Aorta (tissue), 5 donors: ENCODE data around the gene TRMT61A. TPM values are rescaled to one million over a fixed set of nuclear protein-coding genes. Genes with fewer than 3 reads are reported as not detected.
"Not testable (repeated sequence)": the region's sequence is repeated elsewhere in the genome, so short reads cannot be mapped to it uniquely, and the experiment has no call there.

ENCODE experiments used
- ATAC-seq: fragments of 200-7000 bp; cut with Tn5 transposase; one replicate; pipeline ENCODE4 v1.9.1; 2022; ENCODE audit warnings: moderate library complexity; ENCODE audit not compliant: low FRiP score
- DNase-seq, 2 donors: peaks; one replicate each; pipeline ENCODE4 v3.0.0-alpha.2; 2020
- H3K27ac ChIP-seq, 2 donors: one replicate each; pipeline ENCODE4 v1.5.1; 2013; ENCODE audit warnings: low read length in 2 of 2, mild to moderate bottlenecking in 2 of 2, moderate library complexity in 2 of 2, control low read depth in 1 of 2, inconsistent platforms in 1 of 2, low read depth in 1 of 2
- H3K27me3 ChIP-seq, 2 donors: one replicate each; pipeline ENCODE4 v1.6.1; 2013; ENCODE audit warnings: control low read depth in 1 of 2, low read length in 1 of 2, mild to moderate bottlenecking in 1 of 2, moderate library complexity in 1 of 2; ENCODE audit not compliant: insufficient read depth in 2 of 2, control insufficient read depth in 1 of 2
- H3K36me3 ChIP-seq, 2 donors: one replicate each; pipeline ENCODE4 v1.6.1; 2013; ENCODE audit warnings: control low read depth in 1 of 2, low read length in 1 of 2, mild to moderate bottlenecking in 1 of 2; ENCODE audit not compliant: insufficient read depth in 2 of 2, control insufficient read depth in 1 of 2
- H3K4me1 ChIP-seq, 2 donors: one replicate each; pipeline ENCODE4 v1.6.1; 2013; ENCODE audit warnings: low read length in 2 of 2, control low read depth in 1 of 2, mild to moderate bottlenecking in 1 of 2, moderate library complexity in 1 of 2; ENCODE audit not compliant: insufficient read depth in 2 of 2, control insufficient read depth in 1 of 2
- H3K4me3 ChIP-seq, 2 donors: one replicate each; pipeline ENCODE4 v1.5.1; 2013; ENCODE audit warnings: low read length in 2 of 2, control low read depth in 1 of 2, mild to moderate bottlenecking in 1 of 2
- H3K9me3 ChIP-seq: one replicate; pipeline ENCODE4 v1.6.1; 2013; ENCODE audit warnings: mild to moderate bottlenecking, low read length; ENCODE audit not compliant: control insufficient read depth
- WGBS, 2 donors: extraction: QIAGEN DNeasy Blood & Tissue Kit; methylation state at CpG; one replicate each; pipeline ENCODE4 v1.1.7; 2013; 5-methylcytosine and 5-hydroxymethylcytosine counted together
- intact Hi-C, 2 donors: fragments of 100-400 bp; cut with DNase I; formaldehyde crosslinking; loops; one replicate each; pipeline versions ENCODE4 v1.14.2 to v1.15.0; 2022
- polyA plus RNA-seq, 2 donors: library from polyadenylated mRNA; stranded (reverse); fragments of 200-250 nt; gene quantifications; one replicate each; pipeline ENCODE4 v1.2.3, GENCODE V29; 2013
- total RNA-seq, 2 donors: library from RNA; stranded (reverse); fragmentation: NEBNext Ultra II Directional; extraction: Animal tissue kit (Norgen Biotek cat#: 25700); gene quantifications; one replicate each; pipeline ENCODE4 v1.2.1, GENCODE V29; 2021
- donor health status: healthy with polysubstance abuse.
- donor health status: Bipolar disorder and iron deficiency.
- donor health status: DM: no; HTN: no; CAD: no.
- donor health status: DM: no; HTN: no; CAD: no.
- donor health status: DM: yes; HTN: yes; CAD: no.

The TRMT61A gene
- total and polyA plus RNA-seq, 4 donors: 6.4 to 12.4 (median 11.6) TPM

DNA sequence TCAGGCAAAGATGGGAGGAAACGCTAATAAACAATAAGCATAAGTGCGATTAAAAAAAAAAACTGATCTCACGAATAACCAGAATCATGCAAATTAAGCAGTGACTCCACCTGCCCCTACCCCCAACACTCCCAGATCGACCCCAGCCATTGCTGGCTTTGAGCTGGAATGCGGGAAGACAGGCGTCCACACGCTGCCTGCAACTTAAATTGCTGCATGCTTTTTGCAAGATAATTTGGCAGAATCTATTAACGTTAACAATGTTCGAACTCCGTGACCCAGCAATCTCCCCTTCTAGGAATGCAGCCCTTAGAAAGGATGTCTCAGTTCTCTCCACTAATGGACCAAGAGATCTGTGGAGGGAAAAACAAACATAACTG lies 5.4 kb upstream of the TRMT61A start:
- H3K4me1 ChIP-seq: no peaks in the 10 kb centered on the region
- intact Hi-C loops: no loop called here

DNA sequence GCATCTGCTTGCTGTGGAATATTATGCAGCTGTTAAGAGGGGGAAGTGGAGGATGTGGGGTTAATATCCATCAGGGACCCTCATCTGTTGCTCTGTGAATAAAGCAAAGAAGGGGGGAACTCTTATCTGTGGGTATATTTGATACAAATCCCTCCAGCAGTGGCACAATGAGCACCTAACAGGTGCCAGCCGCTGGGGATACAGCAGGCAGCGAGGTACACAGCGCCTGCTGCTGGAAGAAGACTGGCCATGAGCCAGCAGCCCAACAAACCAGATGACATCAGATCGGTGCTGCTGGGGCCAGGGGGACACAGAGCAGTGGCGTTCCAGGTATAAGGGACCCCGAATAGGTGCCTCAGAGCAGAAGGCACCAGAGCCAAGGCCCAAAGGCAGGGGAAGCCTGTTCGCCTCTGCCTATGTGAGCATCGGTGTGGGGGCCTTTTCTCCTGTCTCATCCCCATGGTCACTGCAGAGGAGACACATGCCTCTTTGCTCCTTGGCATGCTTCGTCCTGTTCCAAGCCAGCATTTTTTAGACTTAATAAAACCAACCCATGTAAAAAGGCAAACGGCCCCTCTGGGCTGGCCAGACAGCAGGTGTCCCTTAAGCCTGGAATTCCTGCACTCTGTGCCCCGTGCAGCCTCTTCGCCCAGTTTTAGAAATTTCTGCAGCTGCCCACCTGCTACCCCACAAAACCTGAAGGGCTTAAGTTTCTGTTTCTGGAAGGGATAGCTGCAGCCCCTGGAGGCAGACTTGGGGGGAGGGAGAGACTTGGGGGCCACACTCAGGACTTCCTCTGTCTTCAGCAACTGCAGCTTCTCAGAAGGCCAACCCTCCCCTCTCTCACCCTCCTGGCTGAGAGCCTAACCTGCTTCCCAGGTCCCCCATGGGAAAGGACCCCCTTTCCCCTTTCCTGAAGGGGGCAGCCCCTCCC lies 4.7 kb upstream of the TRMT61A start:
- no peaks in the 10 kb centered on the region for H3K36me3 ChIP-seq
- no peak for ATAC-seq
- no peak overlapping the region for H3K27ac ChIP-seq
- no peak overlapping the region for H3K4me3 ChIP-seq
- 67 to 71% methylated on average over 11 to 12 of the region's 12 CpGs for WGBS, 2 donors
- no peaks in the 10 kb centered on the region for H3K27me3 ChIP-seq
- no peaks in the 10 kb centered on the region for H3K9me3 ChIP-seq
- DNase-seq: no peak
- no peaks in the 10 kb centered on the region for H3K4me1 ChIP-seq
- intact Hi-C loops: no loop called here

More for the DNA sequence above, 5.4 kb upstream of the TRMT61A start:
- DNase-seq: no peak
- no peaks in the 10 kb centered on the region for H3K27me3 ChIP-seq
- no peak overlapping the region for H3K4me3 ChIP-seq
- no peak overlapping the region for H3K27ac ChIP-seq
- 77% methylated on average over 10 of the region's 10 CpGs for WGBS, 2 donors
- H3K9me3 ChIP-seq: no peaks in the 10 kb centered on the region
- ATAC-seq: no peak
- H3K36me3 ChIP-seq: no peaks in the 10 kb centered on the region

DNA sequence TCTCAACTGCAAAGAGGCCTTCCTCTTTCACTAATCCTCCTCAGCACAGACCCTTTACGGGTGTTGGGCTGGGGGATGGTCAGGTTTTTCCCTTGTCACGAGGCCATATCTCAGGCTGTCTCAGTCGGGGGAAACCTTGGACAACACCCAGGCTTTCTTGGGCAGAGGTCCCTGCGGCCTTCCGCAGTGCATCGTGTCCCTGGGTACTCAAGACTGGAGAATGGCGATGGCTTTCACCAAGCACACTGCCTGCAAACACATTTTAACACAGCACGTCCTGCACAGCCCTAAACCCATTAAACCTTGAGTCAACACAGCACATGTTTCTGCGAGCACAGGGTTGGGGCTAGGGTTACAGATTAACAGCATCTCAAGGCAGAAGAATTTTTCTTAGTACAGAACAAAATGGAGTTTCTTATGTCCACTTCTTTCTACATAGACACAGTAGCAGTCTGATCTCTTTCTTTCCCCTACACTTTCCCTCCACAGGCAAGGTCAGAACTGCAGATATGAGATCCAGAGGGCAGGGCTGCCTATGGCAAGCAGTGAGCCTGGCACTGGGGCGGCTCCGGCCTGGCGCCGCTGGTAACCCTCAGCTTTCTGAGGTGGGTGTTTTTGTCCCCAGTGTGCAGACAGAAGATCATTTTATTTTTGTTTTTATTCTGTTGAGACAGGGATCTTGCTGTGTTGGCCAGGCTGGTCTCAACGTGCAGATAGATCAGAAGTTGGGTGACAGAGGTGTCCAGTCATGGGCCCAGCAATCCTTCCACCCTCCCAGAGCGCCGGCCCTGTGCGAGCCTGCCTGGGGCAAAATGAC lies 3.4 kb upstream of the TRMT61A start:
- 56% methylated on average over 17 of the region's 17 CpGs for WGBS, 2 donors
- H3K4me3 ChIP-seq, intact Hi-C loops, DNase-seq, H3K27ac ChIP-seq, H3K4me1 ChIP-seq, H3K36me3 ChIP-seq, H3K9me3 ChIP-seq, ATAC-seq, H3K27me3 ChIP-seq: not testable (repeated sequence)

DNA sequence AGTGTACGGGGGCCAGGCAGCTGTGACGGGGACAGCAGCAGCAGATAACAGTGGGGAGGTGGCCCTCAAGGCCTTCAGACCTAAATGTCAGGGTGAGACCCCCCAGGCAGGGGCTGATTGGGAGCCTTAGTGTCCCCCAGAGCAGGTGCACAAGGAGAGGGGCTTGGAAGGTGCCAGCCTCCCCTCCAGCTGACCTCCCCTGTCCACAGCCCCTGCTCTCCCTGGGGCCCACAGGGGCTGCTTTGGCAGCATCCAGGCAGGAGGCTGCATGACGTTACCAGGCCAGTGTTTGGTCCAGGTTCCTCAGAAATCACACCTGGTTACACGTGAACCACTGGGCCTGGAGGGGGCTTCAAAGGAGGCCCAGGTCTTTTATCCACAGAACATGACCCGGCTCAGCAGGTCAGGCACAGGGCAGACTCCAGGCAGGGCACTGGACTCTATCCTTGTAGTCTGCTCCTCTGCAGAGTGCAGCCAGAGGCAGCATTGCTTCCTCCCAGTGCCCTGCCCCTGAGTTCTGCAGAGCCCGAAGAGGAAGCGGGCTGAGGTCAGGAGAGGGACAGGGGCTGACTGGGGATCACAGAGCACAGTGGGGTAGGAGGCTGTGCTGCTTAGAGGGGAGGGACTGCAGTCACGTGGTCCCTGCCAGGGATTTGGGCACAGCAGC lies 2.6 kb upstream of the TRMT61A start:
- H3K36me3 ChIP-seq: no peaks in the 10 kb centered on the region
- no peaks in the 10 kb centered on the region for H3K27me3 ChIP-seq
- H3K27ac ChIP-seq: no peak overlapping the region
- H3K9me3 ChIP-seq: no peaks in the 10 kb centered on the region
- H3K4me3 ChIP-seq: no peak overlapping the region
- intact Hi-C loops: no loop called here
- DNase-seq: no peak
- no peaks in the 10 kb centered on the region for H3K4me1 ChIP-seq
- WGBS, 2 donors: 74 to 77% methylated on average over 8 of the region's 8 CpGs
- no peak for ATAC-seq

DNA sequence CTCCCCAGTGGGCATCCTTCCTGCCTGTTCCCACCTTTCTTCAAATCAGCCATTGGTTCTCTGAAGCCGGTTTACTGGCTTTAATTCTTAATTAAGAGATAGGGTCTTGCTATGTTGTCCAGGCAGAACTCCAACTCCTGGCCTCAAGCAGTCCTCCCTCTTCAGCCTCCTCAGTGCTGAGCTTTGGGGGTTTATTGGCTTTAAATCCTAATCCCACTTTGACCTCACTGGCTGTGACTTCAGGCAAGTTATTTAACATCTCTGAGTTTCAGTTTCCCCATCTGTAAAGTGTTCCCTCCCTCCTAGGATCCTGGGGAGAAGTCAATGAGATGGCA lies 2.1 kb upstream of the TRMT61A start:
- Histone ChIP-seq H3K4me1 (no peaks in the 10 kb centered on the region), H3K9me3 (no peaks in the 10 kb centered on the region), H3K27me3 (no peaks in the 10 kb centered on the region), H3K36me3 (no peaks in the 10 kb centered on the region), H3K27ac (no peak overlapping the region), H3K4me3 (no peak overlapping the region)
- intact Hi-C loops: no loop called here
- ATAC-seq: no peak
- WGBS, 2 donors: 88 to 91% methylated on average over 1 of the region's 1 CpG
- DNase-seq: no peak

DNA sequence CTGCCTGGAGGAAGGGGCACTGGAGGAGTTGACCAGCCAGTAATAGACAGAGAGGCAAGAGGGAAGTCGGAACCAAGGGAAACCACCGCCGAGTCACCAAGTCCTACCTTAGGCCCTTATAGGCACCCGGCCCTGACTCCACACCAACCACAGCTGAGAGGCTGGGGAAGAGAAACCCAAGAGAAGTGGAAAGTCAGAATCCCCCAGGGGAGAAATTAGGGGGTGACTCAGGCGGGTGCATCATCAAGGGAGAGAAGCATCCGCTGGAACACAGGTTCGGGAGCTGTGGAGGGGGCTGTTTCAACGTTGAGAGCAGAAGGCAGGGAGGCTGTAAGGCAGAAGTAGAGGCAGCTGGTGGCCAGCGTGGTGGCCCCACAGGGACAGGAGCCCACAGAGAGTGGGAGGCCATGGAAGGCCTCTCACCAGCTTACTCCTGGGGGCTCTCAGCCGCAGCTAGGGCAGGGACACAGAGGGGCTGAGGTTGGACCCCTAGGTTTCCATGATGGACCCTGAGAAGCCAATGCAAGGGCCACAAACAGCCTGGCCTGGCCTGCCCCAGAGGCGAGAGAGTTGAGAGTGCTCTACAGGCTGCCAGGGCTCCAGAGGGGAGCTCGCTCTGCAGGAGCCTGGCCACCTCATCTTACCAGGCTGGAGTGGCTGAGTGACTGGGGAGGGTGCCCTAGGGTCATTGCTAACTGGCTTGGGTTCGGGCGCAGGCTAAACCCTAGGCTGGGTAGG lies 1.4 kb upstream of the TRMT61A start:
- 85 to 91% methylated on average over 14 of the region's 14 CpGs for WGBS, 2 donors
- H3K27me3 ChIP-seq: no peaks in the 10 kb centered on the region
- no peak overlapping the region for H3K27ac ChIP-seq
- intact Hi-C loops: no loop called here
- no peak overlapping the region for H3K4me3 ChIP-seq
- DNase-seq (no peak), ATAC-seq (no peak)
- no peaks in the 10 kb centered on the region for H3K4me1 ChIP-seq
- no peaks in the 10 kb centered on the region for H3K9me3 ChIP-seq
- no peaks in the 10 kb centered on the region for H3K36me3 ChIP-seq

DNA sequence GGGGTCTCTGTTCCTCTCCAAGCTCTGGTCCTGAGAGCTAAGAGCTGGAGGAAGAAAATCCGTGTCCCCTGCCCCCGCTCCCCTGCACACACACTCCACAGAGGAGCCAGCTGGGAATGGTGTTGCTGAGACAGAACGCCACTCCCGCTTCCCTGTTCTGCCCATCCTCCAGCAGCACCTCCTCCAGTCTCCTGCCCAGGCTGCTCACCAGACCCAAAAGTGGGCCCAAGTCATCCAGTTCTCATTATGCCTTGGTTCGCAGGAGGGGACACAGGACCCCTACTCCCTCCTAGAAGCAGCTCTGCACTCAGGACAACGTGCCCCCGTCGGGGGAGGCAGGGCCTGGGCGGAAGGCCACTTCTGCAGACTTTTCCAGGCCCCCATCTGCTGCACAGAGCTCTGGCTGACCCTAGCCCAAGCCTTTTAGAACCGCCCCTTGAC lies 830 bp upstream of the TRMT61A start:
- Histone ChIP-seq H3K9me3 (no peaks in the 10 kb centered on the region), H3K4me3 (no peak overlapping the region), H3K27me3 (no peaks in the 10 kb centered on the region), H3K27ac (peak overlapping the region in 1 of 2 donors; percentile 39), H3K36me3 (no peaks in the 10 kb centered on the region), H3K4me1 (no peaks in the 10 kb centered on the region)
- ATAC-seq: peak; percentile 40
- no peak for DNase-seq
- intact Hi-C loops: no loop called here
- 67 to 68% methylated on average over 10 of the region's 10 CpGs for WGBS, 2 donors
